HepG2 (cell line): ENCODE results near the gene SLC28A3. TPM values are rescaled to one million over a fixed set of nuclear protein-coding genes. Genes with fewer than 3 reads are reported as not detected.

Experiments
- ATAC-seq: fragments of 200-7000 bp; cut with Tn5 transposase; 3 replicates; pipeline ENCODE4 v1.9.1; 2020; ENCODE audit warnings: mild to moderate bottlenecking, moderate library complexity
- BruUV-seq: library from RNA; stranded (reverse); fragments of 400-500 nt; replicated peaks from 2 replicates; lab custom pipeline; 2021; lab: Mats Ljungman, UMichigan
- CTCF ChIA-PET: fragments of 300-600 bp; formaldehyde crosslinking; extraction: SDS; loops from one replicate; lab custom pipeline; 2021; ENCODE audit warnings: low total read pairs, inconsistent platforms, low intra/inter-chr PET ratio; lab: Yijun Ruan, JAX
- POLR2A ChIA-PET: fragments of 350-600 bp; sonication (Branson Sonifier 250); formaldehyde crosslinking; loops from one replicate; lab custom pipeline; 2020; ENCODE audit warnings: antibody characterized with exemption, inconsistent platforms; lab: Yijun Ruan, JAX
- DNase-seq: peaks from one replicate; pipeline ENCODE4 v3.0.0-alpha.2; 2015; ENCODE audit warnings: low spot score
- FAIRE-seq: peaks from 3 replicates; lab custom pipeline; 2011; peaks lifted over from hg19 to GRCh38; lab: Jason Lieb, UNC
- H2AFZ ChIP-seq: one replicate; pipeline ENCODE4 v1.6.1; 2011; ENCODE audit warnings: low read length, inconsistent platforms
- H3K27ac ChIP-seq: fragments of 300-600 bp; 3 replicates; pipeline ENCODE4 v1.8.0; 2011; ENCODE audit warnings: mixed run types, mild to moderate bottlenecking, mixed read lengths, low read length, inconsistent platforms; ENCODE audit not compliant: insufficient read depth; ENCODE audit errors: extremely low read length
- H3K27me3 ChIP-seq, 2 experiments: fragments of 200-600 bp in 1 of 2; 2 replicates in 1 of 2; 3 replicates in 1 of 2; pipeline versions ENCODE4 v1.6.0 to v1.8.0; 2011; ENCODE audit warnings: low read length in 2 of 2, mild to moderate bottlenecking in 2 of 2, moderate library complexity in 2 of 2, inconsistent platforms in 1 of 2; ENCODE audit not compliant: insufficient read depth in 2 of 2, control insufficient read depth in 1 of 2
- H3K36me3 ChIP-seq, 2 experiments: fragments of 200-600 bp in 1 of 2; replicated peaks in 1 of 2; 2 replicates in 1 of 2; 3 replicates in 1 of 2; pipeline versions ENCODE4 v1.5.1 to v1.8.0; 2011; ENCODE audit warnings: low read length in 2 of 2, inconsistent platforms in 1 of 2; ENCODE audit not compliant: insufficient read depth in 2 of 2, control insufficient read depth in 1 of 2
- H3K4me1 ChIP-seq: 2 replicates; pipeline ENCODE4 v1.5.1; 2012; ENCODE audit warnings: low read length, inconsistent platforms; ENCODE audit not compliant: insufficient read depth
- H3K4me2 ChIP-seq: 2 replicates; pipeline ENCODE4 v1.6.0; 2011; ENCODE audit warnings: low read depth, low read length, inconsistent platforms
- H3K4me3 ChIP-seq, 3 experiments: fragments of 200-600 bp in 1 of 3; sonication (generic), shearing (Covaris generic) in 1 of 3; replicated peaks in 1 of 3; 2 replicates each; pipeline ENCODE4 v1.5.1; 2011 to 2016; ENCODE audit warnings: low read length in 3 of 3, inconsistent platforms in 2 of 3, low read depth in 2 of 3, mild to moderate bottlenecking in 2 of 3, control low read depth in 1 of 3, mixed read lengths in 1 of 3; ENCODE audit not compliant: insufficient read depth in 1 of 3
- H3K79me2 ChIP-seq: one replicate; pipeline ENCODE4 v1.6.1; 2011; ENCODE audit warnings: low read length, inconsistent platforms; ENCODE audit not compliant: insufficient read depth
- H3K9ac ChIP-seq: 2 replicates; pipeline ENCODE4 v1.6.0; 2011; ENCODE audit warnings: mild to moderate bottlenecking, low read depth, low read length, inconsistent platforms; ENCODE audit not compliant: insufficient read depth
- H3K9me3 ChIP-seq: 2 replicates; pipeline ENCODE4 v1.5.1; 2012; ENCODE audit warnings: mild to moderate bottlenecking, low read length
- H4K20me1 ChIP-seq: 2 replicates; pipeline ENCODE4 v1.6.0; 2011; ENCODE audit warnings: inconsistent platforms, mild to moderate bottlenecking, low read length, moderate library complexity; ENCODE audit not compliant: insufficient read depth
- CEBPG ChIP-seq: IDR thresholded peaks from 2 replicates; pipeline ENCODE4 v1.6.1; 2016
- HIVEP1 ChIP-seq: sonication (generic); formaldehyde crosslinking; IDR thresholded peaks from 2 replicates; pipeline ENCODE4 v1.4.0; 2020; ENCODE audit warnings: mild to moderate bottlenecking, missing genetic modification reagents
- NFATC3 ChIP-seq: sonication (generic); formaldehyde crosslinking; IDR thresholded peaks from 2 replicates; pipeline ENCODE4 v1.5.1; 2020; ENCODE audit warnings: mild to moderate bottlenecking, missing genetic modification reagents
- NONO ChIP-seq, 2 experiments: fragments of 450-650 bp in 1 of 2; sonication (generic) in 1 of 2; formaldehyde crosslinking in 1 of 2; IDR thresholded peaks in 1 of 2; conservative IDR thresholded peaks in 1 of 2; 2 replicates each; pipeline versions ENCODE4 v1.6.1 to v1.8.0; 2017 to 2022; ENCODE audit warnings: mild to moderate bottlenecking in 1 of 2, missing genetic modification reagents in 1 of 2, moderate library complexity in 1 of 2
- SALL2 ChIP-seq: sonication (generic); formaldehyde crosslinking; IDR thresholded peaks from 2 replicates; pipeline ENCODE4 v1.8.1; 2023; ENCODE audit warnings: mild to moderate bottlenecking, missing genetic modification reagents, inconsistent platforms
- TEAD3 ChIP-seq: optimal IDR thresholded peaks from 2 replicates; pipeline ENCODE3; 2016; ENCODE audit warnings: borderline replicate concordance
- YEATS4 ChIP-seq: sonication (generic); formaldehyde crosslinking; IDR thresholded peaks from 2 replicates; pipeline ENCODE4 v1.4.0; 2020; ENCODE audit warnings: missing genetic modification reagents, borderline replicate concordance
- ZBTB42 ChIP-seq: sonication (generic); formaldehyde crosslinking; IDR thresholded peaks from 2 replicates; pipeline ENCODE4 v1.5.0; 2020; ENCODE audit warnings: mild to moderate bottlenecking, missing genetic modification reagents
- ZNF549 ChIP-seq: sonication (generic); formaldehyde crosslinking; IDR thresholded peaks from 2 replicates; pipeline ENCODE4 v1.5.0; 2020; ENCODE audit warnings: missing genetic modification reagents
- ZNF75D ChIP-seq: sonication (generic); formaldehyde crosslinking; IDR thresholded peaks from 2 replicates; pipeline ENCODE4 v1.8.1; 2023; ENCODE audit warnings: missing genetic modification reagents, mild to moderate bottlenecking, borderline replicate concordance
- ZSCAN29 ChIP-seq: sonication (generic); formaldehyde crosslinking; conservative IDR thresholded peaks from 2 replicates; pipeline ENCODE4 v1.4.0; 2020; ENCODE audit warnings: mild to moderate bottlenecking, missing genetic modification reagents
- WGBS: methylation state at CpG from one replicate; pipeline ENCODE4 v1.1.6; 2017; ENCODE audit warnings: low lambda C conversion rate; 5-methylcytosine and 5-hydroxymethylcytosine counted together
- in situ Hi-C: cut with HindIII; loops from 2 replicates; pipeline ENCODE4 v1.10.0; 2017; ENCODE audit warnings: low pct_unique_long_range_greater_than_20kb; ENCODE audit not compliant: extremely low pct_ligation_motif_present
- intact Hi-C: fragments of 100-400 bp; cut with micrococcal nuclease; formaldehyde crosslinking; loops from one replicate; pipeline ENCODE4 v1.10.0; 2022; ENCODE audit not compliant: unreplicated experiment
- polyA plus RNA-seq, 8 experiments: library from polyadenylated mRNA; depleted of rRNA in 3 of 8; stranded (reverse) in 7 of 8; unstranded in 1 of 8; fragments of >200 nt; fragmentation: Illumina TruSeq in 4 of 8; extraction: Trizol in 4 of 8; gene quantifications; 2 replicates each; pipeline versions ENCODE4 v1.2.1 to v1.2.3, GENCODE V29; 2011 to 2016; ENCODE audit warnings: low read depth in 4 of 8, missing spikeins in 1 of 8, mixed read lengths in 1 of 8; ENCODE audit not compliant: insufficient read depth in 1 of 8
- total RNA-seq, 5 experiments: library from RNA; depleted of rRNA; stranded (reverse); fragments of >200 nt; fragmentation: Illumina TruSeq; extraction: Trizol; gene quantifications; 2 replicates each; pipeline ENCODE4 v1.2.3, GENCODE V29; 2016; ENCODE audit warnings: low read depth in 1 of 5
- TF ChIP-seq, protein P1 (sequence below): sonication (generic); formaldehyde crosslinking; IDR thresholded peaks from 2 replicates; pipeline ENCODE4 v1.4.0; 2020; ENCODE audit warnings: missing genetic modification reagents, borderline replicate concordance
- TF ChIP-seq, protein P2 (sequence below): IDR thresholded peaks from 2 replicates; pipeline ENCODE4 v1.6.1; 2016; ENCODE audit warnings: low read depth, missing genetic modification reagents, missing compliant biosample characterization
- TF ChIP-seq, protein P3 (sequence below): sonication (generic); formaldehyde crosslinking; conservative IDR thresholded peaks from 2 replicates; pipeline ENCODE4 v1.8.1; 2023; ENCODE audit warnings: missing genetic modification reagents

Gene SLC28A3
- total and polyA plus RNA-seq, 2 of the 13 experiments (the other 11 are each of a cell fraction or from before 2014, with no cell fraction given), result not detected

DNA sequence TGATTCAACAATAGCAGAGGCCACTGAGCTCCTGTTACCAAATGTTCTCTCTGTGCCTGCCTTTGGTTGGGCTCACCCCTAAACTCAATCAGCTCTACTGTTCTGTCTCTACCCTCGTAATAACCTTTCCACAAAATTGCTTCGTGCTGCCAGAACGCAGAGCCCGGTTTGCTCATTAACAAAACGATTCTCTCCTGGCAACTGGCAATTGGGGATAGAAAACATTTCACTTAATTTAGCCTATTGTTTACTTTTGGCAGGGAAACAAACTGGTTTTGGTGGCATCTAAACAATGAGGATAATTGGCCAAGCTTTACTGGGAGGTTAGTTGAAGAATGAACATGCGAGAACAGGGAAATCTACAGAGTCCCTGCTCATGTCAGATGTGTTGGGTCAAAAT is 56.6 kb downstream of the SLC28A3 start:
- DNase-seq (no peak), ATAC-seq (no peak), FAIRE-seq (no peak)
- ChIA-PET CTCF (no interaction called here), POLR2A (no interaction called here)
- Histone ChIP-seq H3K79me2 (no peaks in the 10 kb centered on the region), H3K36me3 (no peaks in the 10 kb centered on the region), H4K20me1 (no peaks in the 10 kb centered on the region), H3K4me1 (no peaks in the 10 kb centered on the region), H2AFZ (no peak overlapping the region), H3K9ac (no peak overlapping the region), H3K9me3 (no peaks in the 10 kb centered on the region), H3K27me3 (peaks cover 1 to 9% of the 10 kb centered on the region in 2 experiments; a peak in 2 of 5 replicates), H3K27ac (no peak overlapping the region), H3K4me2 (no peak overlapping the region), H3K4me3 (no peak overlapping the region)
- no TSS peak for BruUV-seq
- intact Hi-C loops, result no loop called here
- in situ Hi-C loops, result no loop called here
- 5% methylated on average over 6 of the region's 6 CpGs for WGBS
- TF ChIP-seq CEBPG (CRISPR knock-in tag) (no peak), SALL2 (CRISPR knock-in tag) (no peak), ZNF549 (no peak), ZNF75D (CRISPR knock-in tag) (no peak), ZBTB42 (no peak), HIVEP1 (no peak), TEAD3 (CRISPR knock-in tag) (no peak), ZSCAN29 (no peak), NFATC3 (CRISPR knock-in tag) (no peak), NONO (IDR thresholded peaks at IDR 0.05) (no peak), NONO (CRISPR knock-in tag; conservative IDR thresholded peaks at IDR 0.05) (no peak), YEATS4 (no peak)
- TF ChIP-seq, protein P1, sequence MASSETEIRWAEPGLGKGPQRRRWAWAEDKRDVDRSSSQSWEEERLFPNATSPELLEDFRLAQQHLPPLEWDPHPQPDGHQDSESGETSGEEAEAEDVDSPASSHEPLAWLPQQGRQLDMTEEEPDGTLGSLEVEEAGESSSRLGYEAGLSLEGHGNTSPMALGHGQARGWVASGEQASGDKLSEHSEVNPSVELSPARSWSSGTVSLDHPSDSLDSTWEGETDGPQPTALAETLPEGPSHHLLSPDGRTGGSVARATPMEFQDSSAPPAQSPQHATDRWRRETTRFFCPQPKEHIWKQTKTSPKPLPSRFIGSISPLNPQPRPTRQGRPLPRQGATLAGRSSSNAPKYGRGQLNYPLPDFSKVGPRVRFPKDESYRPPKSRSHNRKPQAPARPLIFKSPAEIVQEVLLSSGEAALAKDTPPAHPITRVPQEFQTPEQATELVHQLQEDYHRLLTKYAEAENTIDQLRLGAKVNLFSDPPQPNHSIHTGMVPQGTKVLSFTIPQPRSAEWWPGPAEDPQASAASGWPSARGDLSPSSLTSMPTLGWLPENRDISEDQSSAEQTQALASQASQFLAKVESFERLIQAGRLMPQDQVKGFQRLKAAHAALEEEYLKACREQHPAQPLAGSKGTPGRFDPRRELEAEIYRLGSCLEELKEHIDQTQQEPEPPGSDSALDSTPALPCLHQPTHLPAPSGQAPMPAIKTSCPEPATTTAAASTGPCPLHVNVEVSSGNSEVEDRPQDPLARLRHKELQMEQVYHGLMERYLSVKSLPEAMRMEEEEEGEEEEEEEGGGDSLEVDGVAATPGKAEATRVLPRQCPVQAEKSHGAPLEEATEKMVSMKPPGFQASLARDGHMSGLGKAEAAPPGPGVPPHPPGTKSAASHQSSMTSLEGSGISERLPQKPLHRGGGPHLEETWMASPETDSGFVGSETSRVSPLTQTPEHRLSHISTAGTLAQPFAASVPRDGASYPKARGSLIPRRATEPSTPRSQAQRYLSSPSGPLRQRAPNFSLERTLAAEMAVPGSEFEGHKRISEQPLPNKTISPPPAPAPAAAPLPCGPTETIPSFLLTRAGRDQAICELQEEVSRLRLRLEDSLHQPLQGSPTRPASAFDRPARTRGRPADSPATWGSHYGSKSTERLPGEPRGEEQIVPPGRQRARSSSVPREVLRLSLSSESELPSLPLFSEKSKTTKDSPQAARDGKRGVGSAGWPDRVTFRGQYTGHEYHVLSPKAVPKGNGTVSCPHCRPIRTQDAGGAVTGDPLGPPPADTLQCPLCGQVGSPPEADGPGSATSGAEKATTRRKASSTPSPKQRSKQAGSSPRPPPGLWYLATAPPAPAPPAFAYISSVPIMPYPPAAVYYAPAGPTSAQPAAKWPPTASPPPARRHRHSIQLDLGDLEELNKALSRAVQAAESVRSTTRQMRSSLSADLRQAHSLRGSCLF, result no peak
- TF ChIP-seq, protein P2, sequence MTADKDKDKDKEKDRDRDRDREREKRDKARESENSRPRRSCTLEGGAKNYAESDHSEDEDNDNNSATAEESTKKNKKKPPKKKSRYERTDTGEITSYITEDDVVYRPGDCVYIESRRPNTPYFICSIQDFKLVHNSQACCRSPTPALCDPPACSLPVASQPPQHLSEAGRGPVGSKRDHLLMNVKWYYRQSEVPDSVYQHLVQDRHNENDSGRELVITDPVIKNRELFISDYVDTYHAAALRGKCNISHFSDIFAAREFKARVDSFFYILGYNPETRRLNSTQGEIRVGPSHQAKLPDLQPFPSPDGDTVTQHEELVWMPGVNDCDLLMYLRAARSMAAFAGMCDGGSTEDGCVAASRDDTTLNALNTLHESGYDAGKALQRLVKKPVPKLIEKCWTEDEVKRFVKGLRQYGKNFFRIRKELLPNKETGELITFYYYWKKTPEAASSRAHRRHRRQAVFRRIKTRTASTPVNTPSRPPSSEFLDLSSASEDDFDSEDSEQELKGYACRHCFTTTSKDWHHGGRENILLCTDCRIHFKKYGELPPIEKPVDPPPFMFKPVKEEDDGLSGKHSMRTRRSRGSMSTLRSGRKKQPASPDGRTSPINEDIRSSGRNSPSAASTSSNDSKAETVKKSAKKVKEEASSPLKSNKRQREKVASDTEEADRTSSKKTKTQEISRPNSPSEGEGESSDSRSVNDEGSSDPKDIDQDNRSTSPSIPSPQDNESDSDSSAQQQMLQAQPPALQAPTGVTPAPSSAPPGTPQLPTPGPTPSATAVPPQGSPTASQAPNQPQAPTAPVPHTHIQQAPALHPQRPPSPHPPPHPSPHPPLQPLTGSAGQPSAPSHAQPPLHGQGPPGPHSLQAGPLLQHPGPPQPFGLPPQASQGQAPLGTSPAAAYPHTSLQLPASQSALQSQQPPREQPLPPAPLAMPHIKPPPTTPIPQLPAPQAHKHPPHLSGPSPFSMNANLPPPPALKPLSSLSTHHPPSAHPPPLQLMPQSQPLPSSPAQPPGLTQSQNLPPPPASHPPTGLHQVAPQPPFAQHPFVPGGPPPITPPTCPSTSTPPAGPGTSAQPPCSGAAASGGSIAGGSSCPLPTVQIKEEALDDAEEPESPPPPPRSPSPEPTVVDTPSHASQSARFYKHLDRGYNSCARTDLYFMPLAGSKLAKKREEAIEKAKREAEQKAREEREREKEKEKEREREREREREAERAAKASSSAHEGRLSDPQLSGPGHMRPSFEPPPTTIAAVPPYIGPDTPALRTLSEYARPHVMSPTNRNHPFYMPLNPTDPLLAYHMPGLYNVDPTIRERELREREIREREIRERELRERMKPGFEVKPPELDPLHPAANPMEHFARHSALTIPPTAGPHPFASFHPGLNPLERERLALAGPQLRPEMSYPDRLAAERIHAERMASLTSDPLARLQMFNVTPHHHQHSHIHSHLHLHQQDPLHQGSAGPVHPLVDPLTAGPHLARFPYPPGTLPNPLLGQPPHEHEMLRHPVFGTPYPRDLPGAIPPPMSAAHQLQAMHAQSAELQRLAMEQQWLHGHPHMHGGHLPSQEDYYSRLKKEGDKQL, result no peak
- TF ChIP-seq, protein P3, sequence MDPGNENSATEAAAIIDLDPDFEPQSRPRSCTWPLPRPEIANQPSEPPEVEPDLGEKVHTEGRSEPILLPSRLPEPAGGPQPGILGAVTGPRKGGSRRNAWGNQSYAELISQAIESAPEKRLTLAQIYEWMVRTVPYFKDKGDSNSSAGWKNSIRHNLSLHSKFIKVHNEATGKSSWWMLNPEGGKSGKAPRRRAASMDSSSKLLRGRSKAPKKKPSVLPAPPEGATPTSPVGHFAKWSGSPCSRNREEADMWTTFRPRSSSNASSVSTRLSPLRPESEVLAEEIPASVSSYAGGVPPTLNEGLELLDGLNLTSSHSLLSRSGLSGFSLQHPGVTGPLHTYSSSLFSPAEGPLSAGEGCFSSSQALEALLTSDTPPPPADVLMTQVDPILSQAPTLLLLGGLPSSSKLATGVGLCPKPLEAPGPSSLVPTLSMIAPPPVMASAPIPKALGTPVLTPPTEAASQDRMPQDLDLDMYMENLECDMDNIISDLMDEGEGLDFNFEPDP (CRISPR knock-in tag), result no peak
